ENCODE data around the gene GNPTG. TPM values are rescaled to one million over a fixed set of nuclear protein-coding genes. Genes with fewer than 3 reads are reported as not detected.

Gene GNPTG
- total RNA-seq, 1 experiment from 2014 or later = 29.4 TPM

- Histone ChIP-seq H3K23me2 (ENCODE audit: insufficient read length, low read depth, low read length, poor library complexity, severe bottlenecking) (peaks cover 13% of the 10 kb centered on the region), H3K79me1 (ENCODE audit: insufficient read depth, low read depth, low read length, poor library complexity, severe bottlenecking) (peaks cover 9% of the 10 kb centered on the region), H2AK5ac (ENCODE audit: insufficient read length, low read length) (no peak overlapping the region), H3K4ac (ENCODE audit: low read depth, low read length) (no peak overlapping the region), H3K23ac (ENCODE audit: insufficient read length, low read depth, low read length) (no peak overlapping the region), H3K4me2 (ENCODE audit: insufficient read depth, insufficient read length, low read length) (no peak overlapping the region), H2BK5ac (ENCODE audit: insufficient read length, low read length) (no peak overlapping the region), H3K4me1 (ENCODE audit: insufficient read depth, low read length) (no peaks in the 10 kb centered on the region; the same call in 1 of the 2 replicates), H3K9me3 (ENCODE audit: control insufficient read depth, low read depth, low read length) (no peaks in the 10 kb centered on the region), H4K5ac (ENCODE audit: insufficient read length, low read depth, low read length) (no peak overlapping the region), H2BK15ac (ENCODE audit: low read depth, low read length) (no peak overlapping the region), H2BK20ac (ENCODE audit: low read depth, low read length, poor library complexity, severe bottlenecking) (no peak overlapping the region), H2BK120ac (ENCODE audit: low read depth, low read length, poor library complexity, severe bottlenecking) (no peak overlapping the region), H2BK12ac (ENCODE audit: insufficient read length, low read depth, low read length) (no peak overlapping the region), H3T11ph (ENCODE audit: low read length) (no peak overlapping the region), H4K91ac (ENCODE audit: insufficient read length, low read depth, low read length) (no peak overlapping the region), H3K14ac (ENCODE audit: insufficient read depth, low read length) (no peak overlapping the region), H3K79me2 (ENCODE audit: insufficient read depth, low read length) (peaks cover 48% of the 10 kb centered on the region), H3K27ac (ENCODE audit: insufficient read length, low read depth, low read length) (no peak overlapping the region), H3K27me3 (ENCODE audit: insufficient read depth, low read length) (no peaks in the 10 kb centered on the region), H4K20me1 (ENCODE audit: control insufficient read depth, insufficient read depth, insufficient read length) (peaks cover 5% of the 10 kb centered on the region), H3K9ac (ENCODE audit: extremely low read depth, insufficient read length, low read length) (no peak overlapping the region), H2AFZ (ENCODE audit: low read length) (no peak overlapping the region), H3K56ac (ENCODE audit: insufficient read length, low read depth, low read length) (no peak overlapping the region), H3K18ac (ENCODE audit: insufficient read length, low read depth, low read length) (no peak overlapping the region), H4K8ac (replicated peaks; ENCODE audit: insufficient read length, low read depth, low read length) (no peak overlapping the region)
- H3K4me3 Mint-ChIP-seq = no peak overlapping the region
- no peak for DNase-seq
- no peaks in the 10 kb centered on the region for H3K27me3 Mint-ChIP-seq (ENCODE audit: low read depth)
- TF ChIP-seq CTCF (conservative IDR thresholded peaks at IDR 0.05) = no peak
- peaks cover 13 to 20% of the 10 kb centered on the region in 2 experiments for H3K4me1 Mint-ChIP-seq
- peaks cover 50 to 70% (median 65%) of the 10 kb centered on the region in 3 experiments for H3K36me3 Mint-ChIP-seq (ENCODE audit: insufficient read depth in 1 of 3, low read depth in 3 of 3)
- WGBS (ENCODE audit: extremely low coverage, insufficient read length, low lambda C conversion rate) = no CpG with 5 or more reads among the region's 38 CpGs
- H3K9me3 Mint-ChIP-seq = peaks cover 4 to 6% of the 10 kb centered on the region in 2 experiments
- no peak overlapping the region for H3K27ac Mint-ChIP-seq
Observed at GRCh38 chr16:1313721-1314369, 37.9 kb upstream of the GNPTG start.
